ENCODE results near the gene FARS2. TPM values are rescaled to one million over a fixed set of nuclear protein-coding genes. Genes with fewer than 3 reads are reported as not detected.

The FARS2 gene
- total RNA-seq, 2 experiments from 2014 or later = 16.7 to 20.2 TPM

- Mint-ChIP-seq H3K4me3 (no peak overlapping the region), H3K4me1 (ENCODE audit: low read depth) (peaks cover 32% of the 10 kb centered on the region), H3K27ac (no peak overlapping the region), H3K27me3 (ENCODE audit: low read depth) (no peaks in the 10 kb centered on the region), H3K9me3 (ENCODE audit: insufficient read depth) (no peaks in the 10 kb centered on the region), H3K36me3 (ENCODE audit: low read depth) (peaks cover 10% of the 10 kb centered on the region)
- DNase-seq (no peak), ATAC-seq (no peak)
- CTCF ChIA-PET = interaction anchor here (1.5 to 3.9 kb wide), 3 partner anchors 12 to 101 kb away, joined by 4 to 12 read pairs (median 6); no protein-coding TSS in a partner anchor
- POLR2A ChIA-PET = no interaction called here
These were observed 14.2 kb downstream of the FARS2 start for GRCh38 chr6:5275497-5275896.

- peaks cover 34% of the 10 kb centered on the region for H3K4me1 Mint-ChIP-seq (ENCODE audit: low read depth)
These were observed 15.3 kb downstream of the FARS2 start for GRCh38 chr6:5276581-5276980.

GRCh38 chr6:5277589-5277988 is 16.3 kb downstream of the FARS2 start:
- Mint-ChIP-seq H3K27me3 (ENCODE audit: low read depth) (no peaks in the 10 kb centered on the region), H3K4me1 (ENCODE audit: low read depth) (peaks cover 35% of the 10 kb centered on the region), H3K9me3 (ENCODE audit: insufficient read depth) (no peaks in the 10 kb centered on the region), H3K4me3 (no peak overlapping the region), H3K27ac (no peak overlapping the region), H3K36me3 (ENCODE audit: low read depth) (peaks cover 9% of the 10 kb centered on the region)
- DNase-seq (no peak), ATAC-seq (no peak)
- ChIA-PET POLR2A (no interaction called here), CTCF (interaction anchor here (3.9 kb wide), 1 partner anchor 26 kb away, joined by 12 read pairs; no protein-coding TSS in a partner anchor)

More at GRCh38 chr6:5276581-5276980, 15.3 kb downstream of the FARS2 start:
- ATAC-seq (no peak), DNase-seq (no peak)
- POLR2A ChIA-PET = no interaction called here
- Mint-ChIP-seq H3K27me3 (ENCODE audit: low read depth) (no peaks in the 10 kb centered on the region), H3K9me3 (ENCODE audit: insufficient read depth) (no peaks in the 10 kb centered on the region), H3K27ac (no peak overlapping the region), H3K4me3 (no peak overlapping the region), H3K36me3 (ENCODE audit: low read depth) (peaks cover 10% of the 10 kb centered on the region)
- CTCF ChIA-PET = interaction anchor here (3.9 kb wide), 1 partner anchor 27 kb away, joined by 12 read pairs; no protein-coding TSS in a partner anchor

- ChIA-PET POLR2A (no interaction called here), CTCF (interaction anchor here (3.9 kb wide), 1 partner anchor 25 kb away, joined by 12 read pairs; no protein-coding TSS in a partner anchor)
- ATAC-seq (no peak), DNase-seq (no peak)
- no peaks in the 10 kb centered on the region for H3K27me3 Mint-ChIP-seq (ENCODE audit: low read depth)
- no peak overlapping the region for H3K27ac Mint-ChIP-seq
- peaks cover 7% of the 10 kb centered on the region for H3K36me3 Mint-ChIP-seq (ENCODE audit: low read depth)
- peaks cover 34% of the 10 kb centered on the region for H3K4me1 Mint-ChIP-seq (ENCODE audit: low read depth)
- H3K9me3 Mint-ChIP-seq (ENCODE audit: insufficient read depth) = no peaks in the 10 kb centered on the region
- no peak overlapping the region for H3K4me3 Mint-ChIP-seq
These were observed 16.7 kb downstream of the FARS2 start for GRCh38 chr6:5278047-5278446.

- ATAC-seq (no peak), DNase-seq (no peak)
- Mint-ChIP-seq H3K4me3 (no peak overlapping the region), H3K27ac (no peak overlapping the region), H3K4me1 (ENCODE audit: low read depth) (peaks cover 28% of the 10 kb centered on the region), H3K9me3 (ENCODE audit: insufficient read depth) (no peaks in the 10 kb centered on the region), H3K36me3 (ENCODE audit: low read depth) (peaks cover 4% of the 10 kb centered on the region), H3K27me3 (ENCODE audit: low read depth) (no peaks in the 10 kb centered on the region)
- CTCF ChIA-PET = interaction anchor here (1.6 to 3.9 kb wide), 2 partner anchors 12 to 25 kb away, joined by 4 to 12 read pairs; no protein-coding TSS in a partner anchor
- POLR2A ChIA-PET = interaction anchor here (1.8 kb wide), 1 partner anchor 8 kb away, joined by 4 read pairs; no protein-coding TSS in a partner anchor
These were observed 17.3 kb downstream of the FARS2 start for GRCh38 chr6:5278565-5279120.

- ATAC-seq = peak; percentile 64
- H3K4me1 Mint-ChIP-seq (ENCODE audit: low read depth) = peaks cover 19% of the 10 kb centered on the region
- H3K9me3 Mint-ChIP-seq (ENCODE audit: insufficient read depth) = no peaks in the 10 kb centered on the region
- H3K27ac Mint-ChIP-seq = peak overlapping the region; percentile 58
- CTCF ChIA-PET = interaction anchor here (1.2 to 1.9 kb wide), 3 partner anchors 10 to 136 kb away, joined by 3 to 11 read pairs (median 4); no protein-coding TSS in a partner anchor
- DNase-seq = no peak
- H3K4me3 Mint-ChIP-seq = no peak overlapping the region
- no peaks in the 10 kb centered on the region for H3K27me3 Mint-ChIP-seq (ENCODE audit: low read depth)
- H3K36me3 Mint-ChIP-seq (ENCODE audit: low read depth) = peaks cover 4% of the 10 kb centered on the region
- POLR2A ChIA-PET = interaction anchor here (1.0 to 1.8 kb wide), 3 partner anchors 9 to 23 kb away, joined by 4 to 7 read pairs (median 5); partner anchors contain the start of genes FARS2 and LYRM4
These were observed 18.6 kb downstream of the FARS2 start for GRCh38 chr6:5279891-5280338.

- no peak overlapping the region for H3K4me3 Mint-ChIP-seq
- POLR2A ChIA-PET = interaction anchor here (0.6 kb wide), 1 partner anchor 20 kb away, joined by 3 read pairs; the partner anchor contains the start of gene LYRM4
These were observed 19.6 kb downstream of the FARS2 start for GRCh38 chr6:5280920-5281319.

GRCh38 chr6:5282191-5282623 is 20.9 kb downstream of the FARS2 start:
- POLR2A ChIA-PET = no interaction called here
- DNase-seq = no peak
- H3K36me3 Mint-ChIP-seq (ENCODE audit: low read depth) = peaks cover 4% of the 10 kb centered on the region
- ATAC-seq = no peak
- CTCF ChIA-PET = no interaction called here
- H3K4me1 Mint-ChIP-seq (ENCODE audit: low read depth) = peaks cover 24% of the 10 kb centered on the region
- H3K27ac Mint-ChIP-seq = no peak overlapping the region
- no peaks in the 10 kb centered on the region for H3K9me3 Mint-ChIP-seq (ENCODE audit: insufficient read depth)
- no peak overlapping the region for H3K4me3 Mint-ChIP-seq
- H3K27me3 Mint-ChIP-seq (ENCODE audit: low read depth) = no peaks in the 10 kb centered on the region

More at GRCh38 chr6:5280920-5281319, 19.6 kb downstream of the FARS2 start:
- CTCF ChIA-PET = interaction anchor here (1.2 to 1.9 kb wide), 2 partner anchors 21 to 137 kb away, joined by 3 to 11 read pairs; no protein-coding TSS in a partner anchor
- DNase-seq (no peak), ATAC-seq (no peak)
- no peaks in the 10 kb centered on the region for H3K27me3 Mint-ChIP-seq (ENCODE audit: low read depth)
- H3K36me3 Mint-ChIP-seq (ENCODE audit: low read depth) = peaks cover 4% of the 10 kb centered on the region
- no peaks in the 10 kb centered on the region for H3K9me3 Mint-ChIP-seq (ENCODE audit: insufficient read depth)
- peaks cover 24% of the 10 kb centered on the region for H3K4me1 Mint-ChIP-seq (ENCODE audit: low read depth)
- H3K27ac Mint-ChIP-seq = no peak overlapping the region

- H3K9me3 Mint-ChIP-seq (ENCODE audit: insufficient read depth) = no peaks in the 10 kb centered on the region
- DNase-seq = no peak
- no peaks in the 10 kb centered on the region for H3K27me3 Mint-ChIP-seq (ENCODE audit: low read depth)
- no peak overlapping the region for H3K27ac Mint-ChIP-seq
- CTCF ChIA-PET = no interaction called here
- H3K4me3 Mint-ChIP-seq = no peak overlapping the region
- peaks cover 15% of the 10 kb centered on the region for H3K4me1 Mint-ChIP-seq (ENCODE audit: low read depth)
- POLR2A ChIA-PET = no interaction called here
- no peak for ATAC-seq
- peaks cover 2% of the 10 kb centered on the region for H3K36me3 Mint-ChIP-seq (ENCODE audit: low read depth)
These were observed 23.8 kb downstream of the FARS2 start for GRCh38 chr6:5285081-5285480.

- ATAC-seq (no peak), DNase-seq (no peak)
- ChIA-PET POLR2A (no interaction called here), CTCF (no interaction called here)
- Mint-ChIP-seq H3K4me1 (ENCODE audit: low read depth) (peaks cover 10% of the 10 kb centered on the region), H3K4me3 (no peak overlapping the region), H3K27me3 (ENCODE audit: low read depth) (no peaks in the 10 kb centered on the region), H3K36me3 (ENCODE audit: low read depth) (peaks cover 2% of the 10 kb centered on the region), H3K9me3 (ENCODE audit: insufficient read depth) (no peaks in the 10 kb centered on the region), H3K27ac (no peak overlapping the region)
These were observed 24.2 kb downstream of the FARS2 start for GRCh38 chr6:5285526-5285925.

GRCh38 chr6:5286780-5287179 is 25.5 kb downstream of the FARS2 start:
- no peak for DNase-seq
- Mint-ChIP-seq H3K9me3 (ENCODE audit: insufficient read depth) (no peaks in the 10 kb centered on the region), H3K36me3 (ENCODE audit: low read depth) (peaks cover 2% of the 10 kb centered on the region), H3K27me3 (ENCODE audit: low read depth) (no peaks in the 10 kb centered on the region), H3K27ac (no peak overlapping the region), H3K4me3 (no peak overlapping the region), H3K4me1 (ENCODE audit: low read depth) (peaks cover 9% of the 10 kb centered on the region)
- POLR2A ChIA-PET = no interaction called here
- no peak for ATAC-seq
- CTCF ChIA-PET = interaction anchor here (2.0 kb wide), 1 partner anchor 11 kb away, joined by 4 read pairs; no protein-coding TSS in a partner anchor

GRCh38 chr6:5287205-5287965 is 26.1 kb downstream of the FARS2 start:
- Mint-ChIP-seq H3K36me3 (ENCODE audit: low read depth) (peaks cover 2% of the 10 kb centered on the region), H3K4me1 (ENCODE audit: low read depth) (peaks cover 9% of the 10 kb centered on the region), H3K9me3 (ENCODE audit: insufficient read depth) (no peaks in the 10 kb centered on the region), H3K27ac (no peak overlapping the region), H3K27me3 (ENCODE audit: low read depth) (no peaks in the 10 kb centered on the region), H3K4me3 (no peak overlapping the region)
- no peak for DNase-seq
- CTCF ChIA-PET = interaction anchor here (1.1 to 2.0 kb wide), 2 partner anchors 12 to 16 kb away, joined by 3 to 4 read pairs; no protein-coding TSS in a partner anchor
- POLR2A ChIA-PET = no interaction called here
- no peak for ATAC-seq
